Measurements from ENCODE around the gene C8A.

The C8A gene

GRCh38 chr1:56838759-56839158, 15.8 kb upstream of the C8A start:
- no peak for DNase-seq

GRCh38 chr1:56843544-56843943, 11.1 kb upstream of the C8A start:
- no peak for DNase-seq

GRCh38 chr1:56844545-56845136, 10.0 kb upstream of the C8A start:
- DNase-seq: no peak

GRCh38 chr1:56845343-56845742, 9.3 kb upstream of the C8A start:
- DNase-seq: no peak

GRCh38 chr1:56849750-56850149, 4.8 kb upstream of the C8A start:
- no peak for DNase-seq

- DNase-seq: no peak
These were observed 4.2 kb upstream of the C8A start for GRCh38 chr1:56850411-56850810.

- no peak for DNase-seq
These were observed 3.7 kb upstream of the C8A start for GRCh38 chr1:56850922-56851321.

GRCh38 chr1:56852476-56852875, 2.1 kb upstream of the C8A start:
- no peak for DNase-seq

GRCh38 chr1:56855190-56855589, 593 bp downstream of the C8A start:
- no peak for DNase-seq

- DNase-seq: no peak
These were observed 1.6 kb downstream of the C8A start for GRCh38 chr1:56856186-56856585.

- no peak for DNase-seq
These were observed 4.7 kb downstream of the C8A start for GRCh38 chr1:56859287-56859686.

GRCh38 chr1:56863265-56863992, 8.8 kb downstream of the C8A start:
- DNase-seq: no peak

GRCh38 chr1:56864430-56864829, 9.8 kb downstream of the C8A start:
- no peak for DNase-seq

GRCh38 chr1:56866656-56867055, 12.1 kb downstream of the C8A start:
- DNase-seq: no peak

- DNase-seq: no peak
These were observed 12.9 kb downstream of the C8A start for GRCh38 chr1:56867491-56867890.

- DNase-seq: no peak
These were observed 14.2 kb downstream of the C8A start for GRCh38 chr1:56868761-56869160.

GRCh38 chr1:56872597-56872996, 18.0 kb downstream of the C8A start:
- no peak for DNase-seq

GRCh38 chr1:56873213-56873612, 18.6 kb downstream of the C8A start:
- DNase-seq: no peak

GRCh38 chr1:56874689-56875088, 20.1 kb downstream of the C8A start:
- DNase-seq: no peak

GRCh38 chr1:56877973-56878372, 23.4 kb downstream of the C8A start:
- DNase-seq: no peak

GRCh38 chr1:56880774-56881173, 26.2 kb downstream of the C8A start:
- DNase-seq: no peak

- DNase-seq: no peak
These were observed 26.8 kb downstream of the C8A start for GRCh38 chr1:56881417-56881816.

GRCh38 chr1:56890229-56890628, 35.6 kb downstream of the C8A start:
- no peak for DNase-seq

- DNase-seq: no peak
These were observed 39.4 kb downstream of the C8A start for GRCh38 chr1:56894014-56894413.
